SK-N-SH (cell line): ENCODE data around the gene RAB6B. TPM values are rescaled to one million over a fixed set of nuclear protein-coding genes. Genes with fewer than 3 reads are reported as not detected.
A peak's percentile ranks its signal among the peaks of the same experiment; 100 is the strongest.

Experiments used
- CTCF ChIA-PET: fragments of 300-600, 350-600 bp; formaldehyde crosslinking; extraction: SDS; loops from one replicate; lab custom pipeline; 2021; lab: Yijun Ruan, JAX
- POLR2A ChIA-PET: fragments of 350-600 bp; sonication (Branson Sonifier 250); formaldehyde crosslinking; extraction: SDS; loops from one replicate; lab custom pipeline; 2020; ENCODE audit warnings: antibody characterized with exemption, inconsistent platforms; lab: Yijun Ruan, JAX
- DNase-seq: peaks from one replicate; pipeline ENCODE4 v3.0.0; 2012
- H2AFZ ChIP-seq: fragments of 200-600 bp; sonication (generic); 2 replicates; pipeline ENCODE4 v1.8.1; 2016; ENCODE audit warnings: antibody characterized with exemption, mild to moderate bottlenecking, low read depth
- H3F3A ChIP-seq: fragments of 200-600 bp; sonication (generic); replicated peaks from 2 replicates; pipeline ENCODE3; 2016; ENCODE audit warnings: antibody characterized with exemption, mild to moderate bottlenecking; ENCODE audit not compliant: insufficient read depth
- H3K27ac ChIP-seq, 2 experiments: fragments of 200-500 bp in 1 of 2; fragments of 200-600 bp in 1 of 2; sonication (Bioruptor generic) in 1 of 2; sonication (generic), shearing (Covaris generic) in 1 of 2; 2 replicates each; pipeline versions ENCODE4 v1.5.1 to v1.6.1; 2014 to 2016; ENCODE audit warnings: low read depth in 2 of 2, inconsistent platforms in 1 of 2, low read length in 1 of 2, mild to moderate bottlenecking in 1 of 2, mixed read lengths in 1 of 2
- H3K27me3 ChIP-seq: fragments of 200-600 bp; sonication (generic), shearing (Covaris generic); 2 replicates; pipeline ENCODE4 v1.6.1; 2016; ENCODE audit warnings: mixed run types; ENCODE audit not compliant: insufficient read depth
- H3K36me3 ChIP-seq, 2 experiments: fragments of 200-500 bp in 1 of 2; fragments of 200-600 bp in 1 of 2; sonication (Bioruptor generic) in 1 of 2; sonication (generic) in 1 of 2; replicated peaks in 1 of 2; 2 replicates each; pipeline versions ENCODE3 to v1.5.1; 2014 to 2016; ENCODE audit warnings: low read length in 1 of 2, mild to moderate bottlenecking in 1 of 2; ENCODE audit not compliant: insufficient read depth in 2 of 2, control insufficient read depth in 1 of 2
- H3K4me1 ChIP-seq, 2 experiments: fragments of 200-500 bp in 1 of 2; fragments of 200-600 bp in 1 of 2; sonication (Bioruptor generic) in 1 of 2; sonication (generic), shearing (Covaris generic) in 1 of 2; 2 replicates each; pipeline versions ENCODE4 v1.5.1 to v1.6.1; 2014 to 2016; ENCODE audit warnings: low read depth in 1 of 2, low read length in 1 of 2, mixed run types in 1 of 2; ENCODE audit not compliant: insufficient read depth in 2 of 2, control insufficient read depth in 1 of 2
- H3K4me2 ChIP-seq: fragments of 200-600 bp; sonication (generic), shearing (Covaris generic); 2 replicates; pipeline ENCODE4 v1.6.1; 2017; ENCODE audit warnings: mixed run types
- H3K4me3 ChIP-seq, 2 experiments: fragments of 200-500 bp in 1 of 2; fragments of 200-600 bp in 1 of 2; sonication (Bioruptor generic) in 1 of 2; sonication (generic), shearing (Covaris generic) in 1 of 2; 2 replicates each; pipeline versions ENCODE4 v1.5.1 to v1.8.1; 2014 to 2016; ENCODE audit warnings: low read depth in 2 of 2, inconsistent platforms in 1 of 2, low read length in 1 of 2, mild to moderate bottlenecking in 1 of 2, mixed read lengths in 1 of 2, moderate library complexity in 1 of 2
- H3K79me2 ChIP-seq: fragments of 200-600 bp; sonication (generic); 2 replicates; pipeline ENCODE4 v1.8.1; 2017; ENCODE audit warnings: mild to moderate bottlenecking; ENCODE audit not compliant: insufficient read depth
- H3K9ac ChIP-seq: fragments of 200-600 bp; sonication (generic); 2 replicates; pipeline ENCODE4 v1.6.1; 2017; ENCODE audit warnings: mixed run types
- H3K9me2 ChIP-seq: fragments of 200-600 bp; sonication (generic); 2 replicates; pipeline ENCODE4 v1.6.1; 2017; ENCODE audit warnings: mixed run types
- H3K9me3 ChIP-seq: fragments of 200-600 bp; sonication (generic); 2 replicates; pipeline ENCODE4 v1.6.1; 2017; ENCODE audit warnings: mixed run types, mild to moderate bottlenecking, moderate library complexity
- H4K20me1 ChIP-seq: fragments of 200-600 bp; sonication (generic); 2 replicates; pipeline ENCODE4 v1.6.1; 2017; ENCODE audit warnings: mild to moderate bottlenecking, mixed run types; ENCODE audit not compliant: insufficient read depth
- CHD2 ChIP-seq: fragments of 150-350 bp; IDR thresholded peaks from 2 replicates; pipeline ENCODE4 v1.6.1; 2018; ENCODE audit warnings: low read length; ENCODE audit not compliant: partially characterized antibody
- EP300 ChIP-seq, 2 experiments: IDR thresholded peaks; 2 replicates each; pipeline versions ENCODE4 v1.4.0 to v1.6.1; 2012; ENCODE audit warnings: borderline replicate concordance in 1 of 2, low read depth in 1 of 2, low read length in 1 of 2
- GABPA ChIP-seq: IDR thresholded peaks from 2 replicates; pipeline ENCODE4 v1.4.0; 2012; ENCODE audit warnings: low read depth, mild to moderate bottlenecking
- NFIC ChIP-seq: IDR thresholded peaks from 2 replicates; pipeline ENCODE4 v1.4.0; 2012; ENCODE audit warnings: borderline replicate concordance
- RAD21 ChIP-seq: IDR thresholded peaks from 2 replicates; pipeline ENCODE4 v1.6.1; 2012; ENCODE audit warnings: mild to moderate bottlenecking, low read length
- RFX5 ChIP-seq: IDR thresholded peaks from 2 replicates; pipeline ENCODE4 v1.6.1; 2012; ENCODE audit warnings: mild to moderate bottlenecking, improper control_type of control experiment, low read length
- RXRA ChIP-seq: IDR thresholded peaks from 2 replicates; pipeline ENCODE4 v1.4.0; 2012; ENCODE audit warnings: low read depth, mild to moderate bottlenecking, borderline replicate concordance
- SIN3A ChIP-seq: IDR thresholded peaks from 2 replicates; pipeline ENCODE4 v1.6.1; 2012; ENCODE audit warnings: low read depth, mild to moderate bottlenecking, low read length, moderate library complexity, borderline replicate concordance
- TCF12 ChIP-seq: IDR thresholded peaks from 2 replicates; pipeline ENCODE4 v1.4.0; 2012
- WGBS: methylation state at CpG from one replicate; pipeline ENCODE4 v1.1.6; 2017; ENCODE audit warnings: low lambda C conversion rate; 5-methylcytosine and 5-hydroxymethylcytosine counted together
- polyA plus RNA-seq, 3 experiments: library from polyadenylated mRNA; depleted of rRNA; stranded (reverse); fragments of >200 nt; gene quantifications; 2 replicates each; pipeline ENCODE4 v1.2.3, GENCODE V29; 2012
- TF ChIP-seq, protein P1 (sequence below): IDR thresholded peaks from 2 replicates; pipeline ENCODE4 v1.4.0; 2012; ENCODE audit warnings: low read depth, borderline replicate concordance
- TF ChIP-seq, protein P2 (sequence below): IDR thresholded peaks from 2 replicates; pipeline ENCODE4 v1.6.1; 2012; ENCODE audit warnings: mild to moderate bottlenecking, low read depth, low read length, moderate library complexity
- TF ChIP-seq, protein P3 (sequence below): fragments of 150-350 bp; IDR thresholded peaks from 2 replicates; pipeline ENCODE4 v1.6.1; 2017; ENCODE audit warnings: antibody characterized with exemption, low read length, low read depth, borderline replicate concordance
- TF ChIP-seq, protein P4 (sequence below): IDR thresholded peaks from 2 replicates; pipeline ENCODE4; 2012
- TF ChIP-seq, protein P5 (sequence below): IDR thresholded peaks from 2 replicates; pipeline ENCODE4 v1.4.0; 2012; ENCODE audit warnings: low read depth

Gene RAB6B
- polyA plus RNA-seq, 1 of the 3 experiments (the other 2 are of a cell fraction): 9.3 TPM

DNA sequence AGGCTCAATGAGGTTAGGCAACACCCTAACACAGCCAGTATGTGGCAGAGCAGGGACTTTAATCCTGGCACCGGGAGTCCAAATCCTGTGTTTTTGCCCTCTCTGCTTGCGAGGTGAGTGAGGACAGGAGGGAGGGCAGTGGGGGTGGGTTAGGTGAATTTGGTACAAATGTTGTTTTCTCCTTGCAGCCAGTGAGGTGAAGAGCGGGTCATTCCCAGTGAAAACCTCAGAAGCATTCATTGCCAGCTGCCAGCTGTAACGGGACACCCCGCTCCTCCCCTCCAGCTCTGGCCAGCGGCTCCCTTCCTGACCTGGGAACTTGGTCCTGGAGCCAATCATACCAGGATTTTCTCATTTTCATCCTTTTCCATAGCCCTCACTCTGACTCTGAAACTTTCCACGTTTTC is 45.7 kb upstream of the RAB6B start:
- Histone ChIP-seq H3K79me2 (no peaks in the 10 kb centered on the region), H3K4me2 (no peak overlapping the region), H3K27ac (peak overlapping the region in 1 of 2 experiments; percentile 47; a peak in 1 of 4 replicates), H3K9me3 (no peaks in the 10 kb centered on the region), H3K27me3 (0 out of 2 replicates have a peak, but pooled peaks cover 4% of the 10 kb centered on the region)
- POLR2A ChIA-PET: no interaction called here
- TF ChIP-seq RFX5: no peak
- TF ChIP-seq SIN3A: no peak
- TF ChIP-seq, protein P1, sequence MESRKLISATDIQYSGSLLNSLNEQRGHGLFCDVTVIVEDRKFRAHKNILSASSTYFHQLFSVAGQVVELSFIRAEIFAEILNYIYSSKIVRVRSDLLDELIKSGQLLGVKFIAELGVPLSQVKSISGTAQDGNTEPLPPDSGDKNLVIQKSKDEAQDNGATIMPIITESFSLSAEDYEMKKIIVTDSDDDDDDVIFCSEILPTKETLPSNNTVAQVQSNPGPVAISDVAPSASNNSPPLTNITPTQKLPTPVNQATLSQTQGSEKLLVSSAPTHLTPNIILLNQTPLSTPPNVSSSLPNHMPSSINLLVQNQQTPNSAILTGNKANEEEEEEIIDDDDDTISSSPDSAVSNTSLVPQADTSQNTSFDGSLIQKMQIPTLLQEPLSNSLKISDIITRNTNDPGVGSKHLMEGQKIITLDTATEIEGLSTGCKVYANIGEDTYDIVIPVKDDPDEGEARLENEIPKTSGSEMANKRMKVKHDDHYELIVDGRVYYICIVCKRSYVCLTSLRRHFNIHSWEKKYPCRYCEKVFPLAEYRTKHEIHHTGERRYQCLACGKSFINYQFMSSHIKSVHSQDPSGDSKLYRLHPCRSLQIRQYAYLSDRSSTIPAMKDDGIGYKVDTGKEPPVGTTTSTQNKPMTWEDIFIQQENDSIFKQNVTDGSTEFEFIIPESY: no peak
- TF ChIP-seq EP300 (IDR thresholded peaks at IDR 0.05; ENCODE audit: borderline replicate concordance in 1 of 2, low read depth in 1 of 2, low read length in 1 of 2): peak in 1 of 2 experiments; percentile 12; a peak in 1 of 4 replicates
- peak; percentile 50 for TF ChIP-seq NFIC
- TF ChIP-seq RXRA: peak; percentile 77; the same call in 1 of the 2 replicates
- TF ChIP-seq, protein P2, sequence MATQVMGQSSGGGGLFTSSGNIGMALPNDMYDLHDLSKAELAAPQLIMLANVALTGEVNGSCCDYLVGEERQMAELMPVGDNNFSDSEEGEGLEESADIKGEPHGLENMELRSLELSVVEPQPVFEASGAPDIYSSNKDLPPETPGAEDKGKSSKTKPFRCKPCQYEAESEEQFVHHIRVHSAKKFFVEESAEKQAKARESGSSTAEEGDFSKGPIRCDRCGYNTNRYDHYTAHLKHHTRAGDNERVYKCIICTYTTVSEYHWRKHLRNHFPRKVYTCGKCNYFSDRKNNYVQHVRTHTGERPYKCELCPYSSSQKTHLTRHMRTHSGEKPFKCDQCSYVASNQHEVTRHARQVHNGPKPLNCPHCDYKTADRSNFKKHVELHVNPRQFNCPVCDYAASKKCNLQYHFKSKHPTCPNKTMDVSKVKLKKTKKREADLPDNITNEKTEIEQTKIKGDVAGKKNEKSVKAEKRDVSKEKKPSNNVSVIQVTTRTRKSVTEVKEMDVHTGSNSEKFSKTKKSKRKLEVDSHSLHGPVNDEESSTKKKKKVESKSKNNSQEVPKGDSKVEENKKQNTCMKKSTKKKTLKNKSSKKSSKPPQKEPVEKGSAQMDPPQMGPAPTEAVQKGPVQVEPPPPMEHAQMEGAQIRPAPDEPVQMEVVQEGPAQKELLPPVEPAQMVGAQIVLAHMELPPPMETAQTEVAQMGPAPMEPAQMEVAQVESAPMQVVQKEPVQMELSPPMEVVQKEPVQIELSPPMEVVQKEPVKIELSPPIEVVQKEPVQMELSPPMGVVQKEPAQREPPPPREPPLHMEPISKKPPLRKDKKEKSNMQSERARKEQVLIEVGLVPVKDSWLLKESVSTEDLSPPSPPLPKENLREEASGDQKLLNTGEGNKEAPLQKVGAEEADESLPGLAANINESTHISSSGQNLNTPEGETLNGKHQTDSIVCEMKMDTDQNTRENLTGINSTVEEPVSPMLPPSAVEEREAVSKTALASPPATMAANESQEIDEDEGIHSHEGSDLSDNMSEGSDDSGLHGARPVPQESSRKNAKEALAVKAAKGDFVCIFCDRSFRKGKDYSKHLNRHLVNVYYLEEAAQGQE: peak; percentile 56; the same call in 1 of the 2 replicates
- peak; percentile 40; the same call in 1 of the 2 replicates for TF ChIP-seq TCF12
- TF ChIP-seq, all 33 proteins: peak for 5
- Histone ChIP-seq H3K4me1 (peaks cover 26 to 32% of the 10 kb centered on the region in 2 experiments; a peak in 3 of 4 replicates), H4K20me1 (peaks cover 4% of the 10 kb centered on the region; the same call in 1 of the 2 replicates), H3F3A (peaks cover 34% of the 10 kb centered on the region), H3K4me3 (no peak overlapping the region), H2AFZ (no peak overlapping the region), H3K36me3 (no peaks in the 10 kb centered on the region), H3K9ac (no peak overlapping the region), H3K9me2 (no peaks in the 10 kb centered on the region)
- DNase-seq: no peak
- CTCF ChIA-PET: interaction anchor here (1.0 to 1.1 kb wide), 3 partner anchors 11 to 271 kb away, joined by 3 to 5 read pairs (median 4); no protein-coding TSS in a partner anchor
- 53% methylated on average over 7 of the region's 7 CpGs for WGBS

DNA sequence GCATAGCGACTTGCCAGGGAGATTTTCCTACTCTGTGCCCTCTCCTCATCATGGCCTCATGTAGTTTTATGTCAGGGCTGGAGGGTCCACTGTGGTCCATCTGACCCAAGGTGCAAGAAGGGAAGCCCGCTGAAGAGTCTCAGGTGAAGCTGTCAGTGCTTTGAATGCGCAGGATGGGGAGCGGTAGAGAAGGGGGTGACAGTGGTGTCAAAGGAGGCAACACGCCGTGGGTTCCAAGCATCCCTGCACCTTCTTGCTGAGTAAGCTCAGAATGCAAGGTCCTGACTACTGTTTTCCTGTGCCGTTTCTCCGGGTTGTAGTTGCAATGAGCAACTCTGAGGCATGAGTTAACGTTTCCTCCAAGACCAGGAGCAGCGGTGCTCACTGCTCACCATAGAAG is 44.9 kb upstream of the RAB6B start:
- Histone ChIP-seq H3K27ac (no peak overlapping the region), H3K4me2 (no peak overlapping the region), H3K4me3 (no peak overlapping the region), H3K4me1 (peaks cover 20 to 26% of the 10 kb centered on the region in 2 experiments; a peak in 3 of 4 replicates), H3K9me2 (no peaks in the 10 kb centered on the region), H3K9me3 (no peaks in the 10 kb centered on the region), H3K79me2 (no peaks in the 10 kb centered on the region), H3K9ac (no peak overlapping the region), H2AFZ (no peak overlapping the region), H3K27me3 (0 out of 2 replicates have a peak, but pooled peaks cover 4% of the 10 kb centered on the region), H3F3A (peaks cover 28% of the 10 kb centered on the region), H3K36me3 (no peaks in the 10 kb centered on the region), H4K20me1 (peaks cover 4% of the 10 kb centered on the region; the same call in 1 of the 2 replicates)
- no peak for DNase-seq
- POLR2A ChIA-PET: no interaction called here
- WGBS: 92% methylated on average over 8 of the region's 10 CpGs
- CTCF ChIA-PET: interaction anchor here (1.0 to 2.5 kb wide), 4 partner anchors 10 to 272 kb away, joined by 3 to 11 read pairs (median 4); no protein-coding TSS in a partner anchor
- TF ChIP-seq GABPA (no peak), NFIC (no peak), CHD2 (no peak), RAD21 (no peak)
- TF ChIP-seq, protein P3, sequence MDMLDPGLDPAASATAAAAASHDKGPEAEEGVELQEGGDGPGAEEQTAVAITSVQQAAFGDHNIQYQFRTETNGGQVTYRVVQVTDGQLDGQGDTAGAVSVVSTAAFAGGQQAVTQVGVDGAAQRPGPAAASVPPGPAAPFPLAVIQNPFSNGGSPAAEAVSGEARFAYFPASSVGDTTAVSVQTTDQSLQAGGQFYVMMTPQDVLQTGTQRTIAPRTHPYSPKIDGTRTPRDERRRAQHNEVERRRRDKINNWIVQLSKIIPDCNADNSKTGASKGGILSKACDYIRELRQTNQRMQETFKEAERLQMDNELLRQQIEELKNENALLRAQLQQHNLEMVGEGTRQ: no peak
- TF ChIP-seq, protein P4, sequence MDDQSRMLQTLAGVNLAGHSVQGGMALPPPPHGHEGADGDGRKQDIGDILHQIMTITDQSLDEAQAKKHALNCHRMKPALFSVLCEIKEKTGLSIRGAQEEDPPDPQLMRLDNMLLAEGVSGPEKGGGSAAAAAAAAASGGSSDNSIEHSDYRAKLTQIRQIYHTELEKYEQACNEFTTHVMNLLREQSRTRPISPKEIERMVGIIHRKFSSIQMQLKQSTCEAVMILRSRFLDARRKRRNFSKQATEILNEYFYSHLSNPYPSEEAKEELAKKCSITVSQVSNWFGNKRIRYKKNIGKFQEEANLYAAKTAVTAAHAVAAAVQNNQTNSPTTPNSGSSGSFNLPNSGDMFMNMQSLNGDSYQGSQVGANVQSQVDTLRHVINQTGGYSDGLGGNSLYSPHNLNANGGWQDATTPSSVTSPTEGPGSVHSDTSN: no peak
- TF ChIP-seq, protein P2: no peak
- TF ChIP-seq, protein P5, sequence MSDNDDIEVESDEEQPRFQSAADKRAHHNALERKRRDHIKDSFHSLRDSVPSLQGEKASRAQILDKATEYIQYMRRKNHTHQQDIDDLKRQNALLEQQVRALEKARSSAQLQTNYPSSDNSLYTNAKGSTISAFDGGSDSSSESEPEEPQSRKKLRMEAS: no peak
